Keratinocyte (primary cell): ENCODE data around the gene OMP. TPM values are rescaled to one million over a fixed set of nuclear protein-coding genes. Genes with fewer than 3 reads are reported as not detected.

ENCODE experiments used
- DNase-seq: peaks from one replicate; pipeline ENCODE4 v3.0.0-alpha.2; 2011; ENCODE audit warnings: low read depth, missing footprints, low spot score
- FAIRE-seq: peaks from 2 replicates; lab custom pipeline; 2011; peaks lifted over from hg19 to GRCh38; lab: Jason Lieb, UNC
- H2AFZ ChIP-seq: 2 replicates; pipeline ENCODE4 v1.6.0; 2012; ENCODE audit warnings: low read length, control low read depth, inconsistent platforms; ENCODE audit not compliant: control insufficient read depth
- H3K27ac ChIP-seq: 2 replicates; pipeline ENCODE4 v1.5.1; 2011; ENCODE audit warnings: low read length; ENCODE audit not compliant: control insufficient read depth, insufficient read depth
- H3K27me3 ChIP-seq: 3 replicates; pipeline ENCODE4 v1.6.0; 2011; ENCODE audit warnings: low read length; ENCODE audit not compliant: control insufficient read depth, insufficient read depth; ENCODE audit errors: extremely low read depth
- H3K36me3 ChIP-seq, 2 experiments: 2 replicates in 1 of 2; 3 replicates in 1 of 2; pipeline ENCODE4 v1.5.1; 2011; ENCODE audit warnings: low read length in 2 of 2, mild to moderate bottlenecking in 1 of 2; ENCODE audit not compliant: control insufficient read depth in 2 of 2, insufficient read depth in 2 of 2; ENCODE audit errors: extremely low read depth in 1 of 2
- H3K4me1 ChIP-seq: 3 replicates; pipeline ENCODE4 v1.5.1; 2011; ENCODE audit warnings: low read length; ENCODE audit not compliant: control insufficient read depth, insufficient read depth; ENCODE audit errors: extremely low read depth
- H3K4me2 ChIP-seq: 3 replicates; pipeline ENCODE4 v1.6.0; 2011; ENCODE audit warnings: low read depth, low read length; ENCODE audit not compliant: control insufficient read depth, insufficient read depth; ENCODE audit errors: extremely low read depth
- H3K4me3 ChIP-seq, 3 experiments: fragments of 200-600 bp in 1 of 3; sonication (generic) in 1 of 3; 2 replicates in 2 of 3; 3 replicates in 1 of 3; pipeline ENCODE4 v1.5.1; 2011 to 2016; ENCODE audit warnings: low read length in 3 of 3, mild to moderate bottlenecking in 3 of 3, control low read depth in 2 of 3, inconsistent platforms in 1 of 3, low read depth in 1 of 3, mixed read lengths in 1 of 3, mixed run types in 1 of 3, moderate library complexity in 1 of 3; ENCODE audit not compliant: control insufficient read depth in 2 of 3, insufficient read depth in 2 of 3; ENCODE audit errors: extremely low read depth in 1 of 3
- H3K79me2 ChIP-seq: 2 replicates; pipeline ENCODE4 v1.6.0; 2012; ENCODE audit warnings: low read length; ENCODE audit not compliant: control insufficient read depth, insufficient read depth
- H3K9ac ChIP-seq: 3 replicates; pipeline ENCODE4 v1.6.0; 2011; ENCODE audit warnings: low read length; ENCODE audit not compliant: control insufficient read depth, insufficient read depth; ENCODE audit errors: extremely low read depth
- H3K9me1 ChIP-seq: 3 replicates; pipeline ENCODE4 v1.6.0; 2011; ENCODE audit warnings: low read length; ENCODE audit not compliant: control insufficient read depth, insufficient read depth; ENCODE audit errors: extremely low read depth
- H3K9me3 ChIP-seq: 2 replicates; pipeline ENCODE4 v1.5.1; 2012; ENCODE audit warnings: low read depth, low read length; ENCODE audit not compliant: control insufficient read depth
- H4K20me1 ChIP-seq: 3 replicates; pipeline ENCODE4 v1.6.0; 2011; ENCODE audit warnings: low read length; ENCODE audit not compliant: control insufficient read depth, insufficient read depth; ENCODE audit errors: extremely low read depth
- EZH2 ChIP-seq: IDR thresholded peaks from one replicate; pipeline ENCODE4 v1.6.1; 2012; ENCODE audit warnings: inconsistent platforms, mild to moderate bottlenecking, low read length, moderate library complexity
- dilution Hi-C: fragments of 300-500 bp; cut with MboI; formaldehyde crosslinking; loops from one replicate; pipeline ENCODE4 v1.7.0; 2020; ENCODE audit warnings: low sequenced_read_pairs; ENCODE audit not compliant: extremely low pct_ligation_motif_present
- polyA plus RNA-seq, 5 experiments: library from polyadenylated mRNA; depleted of rRNA in 3 of 5; stranded (reverse) in 3 of 5; stranded (forward) in 1 of 5; unstranded in 1 of 5; fragments of >200 nt; gene quantifications; 1 replicate in 1 of 5; 2 replicates in 3 of 5; 3 replicates in 1 of 5; pipeline versions ENCODE4 v1.2.1 to v1.2.3, GENCODE V29; 2011 to 2012; ENCODE audit warnings: missing spikeins in 2 of 5, low read depth in 1 of 5, low replicate concordance in 1 of 5
- TF ChIP-seq, protein P1 (sequence below), 3 experiments: IDR thresholded peaks in 1 of 3; conservative IDR thresholded peaks in 1 of 3; optimal IDR thresholded peaks in 1 of 3; 2 replicates in 2 of 3; 3 replicates in 1 of 3; pipeline versions ENCODE3 to v1.5.1; 2011; ENCODE audit warnings: low read length in 3 of 3, mild to moderate bottlenecking in 3 of 3, moderate library complexity in 2 of 3, control low read depth in 1 of 3, inconsistent platforms in 1 of 3; ENCODE audit not compliant: insufficient read depth in 2 of 3; ENCODE audit errors: extremely low read depth in 1 of 3

The OMP gene
- polyA plus RNA-seq, 1 donor (not counting 4 experiments of a cell fraction or from before 2014, with no cell fraction given): not detected

DNA sequence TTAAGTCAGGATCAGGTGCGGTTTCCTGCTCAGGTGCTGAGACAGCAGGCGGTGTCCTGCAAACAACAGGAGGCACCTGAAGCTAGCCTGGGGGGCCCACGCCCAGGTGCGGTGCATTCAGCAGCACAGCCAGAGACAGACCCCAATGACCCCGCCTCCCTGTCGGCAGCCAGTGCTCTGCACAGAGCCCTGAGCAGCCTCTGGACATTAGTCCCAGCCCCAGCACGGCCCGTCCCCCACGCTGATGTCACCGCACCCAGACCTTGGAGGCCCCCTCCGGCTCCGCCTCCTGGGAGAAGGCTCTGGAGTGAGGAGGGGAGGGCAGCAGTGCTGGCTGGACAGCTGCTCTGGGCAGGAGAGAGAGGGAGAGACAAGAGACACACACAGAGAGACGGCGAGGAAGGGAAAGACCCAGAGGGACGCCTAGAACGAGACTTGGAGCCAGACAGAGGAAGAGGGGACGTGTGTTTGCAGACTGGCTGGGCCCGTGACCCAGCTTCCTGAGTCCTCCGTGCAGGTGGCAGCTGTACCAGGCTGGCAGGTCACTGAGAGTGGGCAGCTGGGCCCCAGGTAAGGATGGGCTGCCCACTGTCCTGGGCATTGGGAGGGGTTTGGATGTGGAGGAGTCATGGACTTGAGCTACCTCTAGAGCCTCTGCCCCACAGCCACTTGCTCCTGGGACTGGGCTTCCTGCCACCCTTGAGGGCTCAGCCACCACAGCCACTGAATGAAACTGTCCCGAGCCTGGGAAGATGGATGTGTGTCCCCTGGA, 25.5 kb downstream of the OMP start, which contains the start of gene MYO7A:
MYO7A (plus strand) TSS at position 327 of the 772 bp plus-strand sequence. CDS start 2,389 bp downstream, outside the sequence.
- dilution Hi-C loops: no loop called here
- H3K9ac ChIP-seq: no peak within 1 kb of the TSS
- FAIRE-seq: no peak

DNA sequence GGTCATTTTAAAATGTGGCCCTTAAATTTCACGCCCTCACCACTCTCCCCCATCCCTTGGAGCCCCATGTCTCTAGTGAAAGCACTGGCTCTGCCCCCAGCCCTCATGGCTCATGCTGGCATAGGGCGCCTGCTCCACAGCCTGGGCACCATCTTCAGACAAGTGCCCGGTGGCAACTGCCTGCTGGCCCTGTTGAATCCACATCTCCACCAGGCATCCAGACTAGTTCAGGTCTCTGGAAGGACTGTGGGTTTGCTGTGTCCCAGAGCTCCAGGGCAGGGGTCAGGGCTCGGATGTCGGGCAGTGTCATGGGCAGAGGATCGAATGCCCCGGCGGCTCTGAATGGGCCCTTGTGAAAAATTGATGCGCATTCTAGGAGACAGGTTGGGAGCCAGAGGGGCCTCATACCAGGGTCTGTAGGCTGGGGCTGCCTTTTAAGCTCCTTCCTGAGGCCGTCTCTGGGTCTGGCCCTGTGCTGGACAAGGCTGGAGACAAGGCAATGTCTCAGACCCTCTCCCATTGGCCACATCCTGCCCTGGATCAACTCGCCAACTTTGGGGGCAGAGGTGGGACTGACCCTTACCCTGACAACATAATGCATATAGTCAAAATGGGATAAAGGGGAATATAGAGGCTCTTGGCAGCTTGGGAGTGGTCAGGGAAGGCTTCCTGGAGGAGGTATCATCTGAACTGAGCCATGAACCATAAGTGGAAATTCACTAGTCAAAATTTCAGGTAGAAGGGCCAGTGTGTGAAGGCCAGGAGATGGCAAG, 26.6 kb downstream of the OMP start:
- dilution Hi-C loops: no loop called here

More for the DNA sequence above, 25.5 kb downstream of the OMP start, which contains the start of gene MYO7A:
- no peaks in the 10 kb centered on the region for H3K9me1 ChIP-seq
- no peak for TF ChIP-seq EZH2
- H3K79me2 ChIP-seq: no peaks in the 10 kb centered on the region
- peaks cover 5% of the 10 kb centered on the region for H3K4me1 ChIP-seq
- H3K36me3 ChIP-seq: no peaks in the 10 kb centered on the region
- H3K27ac ChIP-seq: no peak within 1 kb of the TSS
- H3K4me2 ChIP-seq: peak within 1 kb of the TSS; percentile 71
- H4K20me1 ChIP-seq: no peaks in the 10 kb centered on the region
- H2AFZ ChIP-seq: peak within 1 kb of the TSS; percentile 3
- H3K27me3 ChIP-seq: no peaks in the 10 kb centered on the region
- no peak for DNase-seq
- peak within 1 kb of the TSS; percentile 8 to 58 (median 11) for H3K4me3 ChIP-seq
- no peaks in the 10 kb centered on the region for H3K9me3 ChIP-seq

More for the DNA sequence above, 26.6 kb downstream of the OMP start:
- no peaks in the 10 kb centered on the region for H3K9me3 ChIP-seq
- peaks cover 5% of the 10 kb centered on the region for H3K4me1 ChIP-seq
- no peaks in the 10 kb centered on the region for H3K27me3 ChIP-seq
- DNase-seq (no peak), FAIRE-seq (no peak)
- H3K9me1 ChIP-seq: no peaks in the 10 kb centered on the region
- no peaks in the 10 kb centered on the region for H4K20me1 ChIP-seq
- H3K36me3 ChIP-seq: no peaks in the 10 kb centered on the region
- no peak for TF ChIP-seq EZH2
- TF ChIP-seq, protein P1, sequence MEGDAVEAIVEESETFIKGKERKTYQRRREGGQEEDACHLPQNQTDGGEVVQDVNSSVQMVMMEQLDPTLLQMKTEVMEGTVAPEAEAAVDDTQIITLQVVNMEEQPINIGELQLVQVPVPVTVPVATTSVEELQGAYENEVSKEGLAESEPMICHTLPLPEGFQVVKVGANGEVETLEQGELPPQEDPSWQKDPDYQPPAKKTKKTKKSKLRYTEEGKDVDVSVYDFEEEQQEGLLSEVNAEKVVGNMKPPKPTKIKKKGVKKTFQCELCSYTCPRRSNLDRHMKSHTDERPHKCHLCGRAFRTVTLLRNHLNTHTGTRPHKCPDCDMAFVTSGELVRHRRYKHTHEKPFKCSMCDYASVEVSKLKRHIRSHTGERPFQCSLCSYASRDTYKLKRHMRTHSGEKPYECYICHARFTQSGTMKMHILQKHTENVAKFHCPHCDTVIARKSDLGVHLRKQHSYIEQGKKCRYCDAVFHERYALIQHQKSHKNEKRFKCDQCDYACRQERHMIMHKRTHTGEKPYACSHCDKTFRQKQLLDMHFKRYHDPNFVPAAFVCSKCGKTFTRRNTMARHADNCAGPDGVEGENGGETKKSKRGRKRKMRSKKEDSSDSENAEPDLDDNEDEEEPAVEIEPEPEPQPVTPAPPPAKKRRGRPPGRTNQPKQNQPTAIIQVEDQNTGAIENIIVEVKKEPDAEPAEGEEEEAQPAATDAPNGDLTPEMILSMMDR (optimal IDR thresholded peaks at IDR 0.05 in 1 of 3, IDR thresholded peaks at IDR 0.05 in 1 of 3, conservative IDR thresholded peaks at IDR 0.05 in 1 of 3; ENCODE audit: extremely low read depth in 1 of 3, insufficient read depth in 2 of 3, low read length in 3 of 3): no peak
- H3K9ac ChIP-seq: no peak overlapping the region
- no peak overlapping the region for H3K27ac ChIP-seq
- H3K4me2 ChIP-seq: no peak overlapping the region
- no peaks in the 10 kb centered on the region for H3K79me2 ChIP-seq
- no peak overlapping the region for H3K4me3 ChIP-seq
- H2AFZ ChIP-seq: no peak overlapping the region
